Measurements from ENCODE around the gene RAP2A. TPM values are rescaled to one million over a fixed set of nuclear protein-coding genes. Genes with fewer than 3 reads are reported as not detected.

The RAP2A gene
- total and polyA plus RNA-seq, 10 of the 15 experiments (the other 5 are each of a cell fraction or from before 2014, with no cell fraction given): 3.5 to 35.1 (median 14.9) TPM

GRCh38 chr13:97517967-97518366, 84.0 kb downstream of the RAP2A start (continued):
- TF ChIP-seq PBX3 (IDR thresholded peaks at IDR 0.05; ENCODE audit: insufficient replicate concordance, low read depth, low read length): no peak
- no peak for TF ChIP-seq POLR2A (IDR thresholded peaks at IDR 0.05; ENCODE audit: low read depth, low read length)
- TF ChIP-seq HCFC1 (IDR thresholded peaks at IDR 0.05; ENCODE audit: low read length): no peak
- TF ChIP-seq, protein P1, sequence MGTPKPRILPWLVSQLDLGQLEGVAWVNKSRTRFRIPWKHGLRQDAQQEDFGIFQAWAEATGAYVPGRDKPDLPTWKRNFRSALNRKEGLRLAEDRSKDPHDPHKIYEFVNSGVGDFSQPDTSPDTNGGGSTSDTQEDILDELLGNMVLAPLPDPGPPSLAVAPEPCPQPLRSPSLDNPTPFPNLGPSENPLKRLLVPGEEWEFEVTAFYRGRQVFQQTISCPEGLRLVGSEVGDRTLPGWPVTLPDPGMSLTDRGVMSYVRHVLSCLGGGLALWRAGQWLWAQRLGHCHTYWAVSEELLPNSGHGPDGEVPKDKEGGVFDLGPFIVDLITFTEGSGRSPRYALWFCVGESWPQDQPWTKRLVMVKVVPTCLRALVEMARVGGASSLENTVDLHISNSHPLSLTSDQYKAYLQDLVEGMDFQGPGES (IDR thresholded peaks at IDR 0.05): no peak
- TF ChIP-seq FOS (IDR thresholded peaks at IDR 0.05; ENCODE audit: borderline replicate concordance, extremely low read depth, insufficient read length): no peak
- TF ChIP-seq POU2F2 (IDR thresholded peaks at IDR 0.05; ENCODE audit: borderline replicate concordance, low read depth, low read length): no peak
- TF ChIP-seq RFX5 (IDR thresholded peaks at IDR 0.05; ENCODE audit: low read depth, low read length): no peak
- no peak for TF ChIP-seq SUPT20H (IDR thresholded peaks at IDR 0.05; ENCODE audit: borderline replicate concordance, control insufficient read depth, low read depth, low read length)
- TF ChIP-seq WRNIP1 (IDR thresholded peaks at IDR 0.05; ENCODE audit: borderline replicate concordance, low read depth, low read length): no peak

Small RNAs within 50 kb of the gene (small RNA-seq; reads per million reads assigned to genes)
- gene AL442067.1: not detected

Other genes with a start within 250 kb of the RAP2A start
- 7.0 TPM in 2 replicates for gene MBNL2, start 211.8 kb upstream of the RAP2A start, total RNA-seq (2014; rRNA removed)
- gene MBNL2, start 211.8 kb upstream of the RAP2A start, total RNA-seq (2014; rRNA removed; fragmentation: Illumina TruSeq; extraction: Trizol): 6.3 and 7.7 TPM in 2 replicates
- gene MBNL2, start 211.8 kb upstream of the RAP2A start, total RNA-seq (2021): 6.6 and 7.6 TPM in 2 replicates
- 6.4 and 7.6 TPM in 2 replicates for gene MBNL2, start 211.8 kb upstream of the RAP2A start, polyA plus RNA-seq (2011; rRNA removed)
- gene MBNL2, start 211.8 kb upstream of the RAP2A start, polyA plus RNA-seq (2014; fragmentation: Illumina TruSeq; extraction: Trizol): 5.0 and 5.6 TPM in 2 replicates
- gene MBNL2, start 211.8 kb upstream of the RAP2A start, polyA plus RNA-seq (2014; fragmentation: Nextera tagmentation; extraction: Ambion mirVana): 1 to 10 TPM; 1.6 to 2.1 TPM
- 1.7 and 2.9 TPM in 2 replicates for gene MBNL2, start 211.8 kb upstream of the RAP2A start, polyA plus RNA-seq (2014; rRNA removed)
- gene MBNL2, start 211.8 kb upstream of the RAP2A start, polyA plus RNA-seq (2016; fragmentation: Nextera tagmentation; extraction: Ambion mirVana): 1 to 10 TPM; 9.6 to 9.7 TPM